K562 (cell line): ENCODE data around the gene SGPL1. TPM values are rescaled to one million over a fixed set of nuclear protein-coding genes. Genes with fewer than 3 reads are reported as not detected.
"Not testable (repeated sequence)": the region's sequence is repeated elsewhere in the genome, so short reads cannot be mapped to it uniquely, and the experiment has no call there.

Experiments used
- ATAC-seq: fragments of 200-7000 bp; cut with Tn5 transposase; 3 replicates; pipeline ENCODE4 v1.9.1; 2020; ENCODE audit warnings: moderate library complexity
- BruUV-seq: library from RNA; stranded (reverse); fragments of 400-500 nt; replicated peaks from 2 replicates; lab custom pipeline; 2021; lab: Mats Ljungman, UMichigan
- CTCF ChIA-PET: fragments of 300-600 bp; formaldehyde crosslinking; extraction: SDS; loops from one replicate; lab custom pipeline; 2021; ENCODE audit warnings: low intra/inter-chr PET ratio; lab: Yijun Ruan, JAX
- POLR2A ChIA-PET: fragments of 300-600, 350-650 bp; sonication (Branson Sonifier 250); formaldehyde crosslinking; extraction: SDS; loops from one replicate; lab custom pipeline; 2021; ENCODE audit warnings: antibody characterized with exemption, inconsistent platforms; lab: Yijun Ruan, JAX
- DNase-seq, 4 experiments: peaks; one replicate each; pipeline versions ENCODE4 v3.0.0 to v3.0.0-alpha.2; 2011 to 2018; ENCODE audit warnings: low spot score in 3 of 4, mixed read lengths in 3 of 4; ENCODE audit errors: extremely low read depth in 1 of 4
- FAIRE-seq: peaks from 2 replicates; lab custom pipeline; 2011; peaks lifted over from hg19 to GRCh38; lab: Jason Lieb, UNC
- H2AFZ ChIP-seq: 2 replicates; pipeline ENCODE4 v1.6.0; 2011; ENCODE audit warnings: low read depth, low read length, control low read depth, inconsistent platforms
- H3K27ac ChIP-seq: fragments of 200-600 bp; 3 replicates; pipeline ENCODE4 v1.8.0; 2011; ENCODE audit warnings: low read depth, mild to moderate bottlenecking, control low read depth, inconsistent platforms, low read length, moderate library complexity, mixed read lengths; ENCODE audit errors: extremely low read depth
- H3K27me3 ChIP-seq, 2 experiments: fragments of 300-600 bp in 1 of 2; 2 replicates in 1 of 2; 3 replicates in 1 of 2; pipeline versions ENCODE4 v1.6.0 to v1.8.0; 2011; ENCODE audit warnings: inconsistent platforms in 2 of 2, low read length in 2 of 2, mild to moderate bottlenecking in 1 of 2, mixed read lengths in 1 of 2, moderate library complexity in 1 of 2; ENCODE audit not compliant: control insufficient read depth in 2 of 2, insufficient read depth in 2 of 2
- H3K36me3 ChIP-seq: fragments of 300-600 bp; 3 replicates; pipeline ENCODE4 v1.8.0; 2011; ENCODE audit warnings: mild to moderate bottlenecking, low read length, inconsistent platforms; ENCODE audit not compliant: control insufficient read depth, insufficient read depth
- H3K4me1 ChIP-seq, 2 experiments: fragments of 200-600 bp in 1 of 2; replicated peaks in 1 of 2; 2 replicates in 1 of 2; 3 replicates in 1 of 2; pipeline versions ENCODE4 v1.5.1 to v1.8.0; 2011; ENCODE audit warnings: inconsistent platforms in 2 of 2, low read length in 2 of 2, mild to moderate bottlenecking in 1 of 2, mixed read lengths in 1 of 2, moderate library complexity in 1 of 2; ENCODE audit not compliant: control insufficient read depth in 2 of 2, insufficient read depth in 2 of 2
- H3K4me2 ChIP-seq: 2 replicates; pipeline ENCODE4 v1.6.1; 2011; ENCODE audit warnings: low read length, control low read depth, inconsistent platforms, mixed read lengths; ENCODE audit not compliant: insufficient read depth
- H3K4me3 ChIP-seq: fragments of 200-600 bp; sonication (generic), shearing (Covaris generic); 2 replicates; pipeline ENCODE4 v1.5.1; 2016; ENCODE audit warnings: control low read depth, inconsistent platforms
- H3K79me2 ChIP-seq: fragments of 200-600 bp; 3 replicates; pipeline ENCODE4 v1.8.0; 2011; ENCODE audit warnings: low read length, inconsistent platforms; ENCODE audit not compliant: control insufficient read depth, insufficient read depth
- H3K9ac ChIP-seq, 2 experiments: 2 replicates each; pipeline versions ENCODE4 v1.6.0 to v1.6.1; 2011; ENCODE audit warnings: low read depth in 2 of 2, low read length in 2 of 2, control low read depth in 1 of 2, inconsistent platforms in 1 of 2, mild to moderate bottlenecking in 1 of 2, mixed read lengths in 1 of 2; ENCODE audit not compliant: insufficient read depth in 1 of 2
- H3K9me1 ChIP-seq: one replicate; pipeline ENCODE4 v1.6.0; 2011; ENCODE audit warnings: inconsistent platforms, mild to moderate bottlenecking, low read length, moderate library complexity; ENCODE audit not compliant: control insufficient read depth, insufficient read depth
- H3K9me3 ChIP-seq: replicated peaks from 2 replicates; pipeline ENCODE4 v1.5.1; 2011; ENCODE audit warnings: low read depth, low read length, inconsistent platforms; ENCODE audit not compliant: control insufficient read depth, insufficient read depth
- H4K20me1 ChIP-seq: replicated peaks from 2 replicates; pipeline ENCODE4 v1.6.1; 2011; ENCODE audit warnings: low read length, inconsistent platforms, mixed read lengths; ENCODE audit not compliant: control insufficient read depth, insufficient read depth
- ASH1L ChIP-seq: fragments of 450-650 bp; IDR thresholded peaks from 2 replicates; pipeline ENCODE4 v1.6.1; 2018; ENCODE audit warnings: borderline replicate concordance, mild to moderate bottlenecking, low read depth; ENCODE audit not compliant: partially characterized antibody
- BCOR ChIP-seq: fragments of 450-650 bp; IDR thresholded peaks from 2 replicates; pipeline ENCODE4 v1.6.1; 2016
- HMBOX1 ChIP-seq: sonication (generic); IDR thresholded peaks from 2 replicates; pipeline ENCODE4 v1.6.1; 2016
- MCM2 ChIP-seq: fragments of 450-650 bp; IDR thresholded peaks from 2 replicates; pipeline ENCODE4 v1.6.1; 2017; ENCODE audit warnings: low read depth, mild to moderate bottlenecking
- PHF8 ChIP-seq: fragments of 200-600 bp; sonication (generic); IDR thresholded peaks from 2 replicates; pipeline ENCODE4 v1.6.1; 2012; ENCODE audit warnings: mixed run types, mild to moderate bottlenecking, inconsistent platforms, low read length, moderate library complexity, borderline replicate concordance
- RAD51 ChIP-seq: fragments of 450-650 bp; IDR thresholded peaks from 2 replicates; pipeline ENCODE4 v1.7.1; 2016; ENCODE audit warnings: low read depth, mild to moderate bottlenecking, borderline replicate concordance
- STAT6 ChIP-seq: sonication (generic); formaldehyde crosslinking; IDR thresholded peaks from 2 replicates; pipeline ENCODE4 v1.8.1; 2023; ENCODE audit warnings: mild to moderate bottlenecking, missing genetic modification reagents
- TCF15 ChIP-seq: fragments of 250-450 bp; sonication (Bioruptor Pico); IDR thresholded peaks from 2 replicates; pipeline ENCODE4 v1.8.0; 2022; ENCODE audit warnings: moderate library complexity, mild to moderate bottlenecking, inconsistent platforms
- VEZF1 ChIP-seq: fragments of 200-800 bp; sonication (Bioruptor generic); IDR thresholded peaks from 2 replicates; pipeline ENCODE4 v1.6.1; 2017; ENCODE audit warnings: missing genetic modification characterization, missing compliant biosample characterization
- ZC3H11A ChIP-seq: IDR thresholded peaks from 2 replicates; pipeline ENCODE4 v1.6.1; 2012; ENCODE audit warnings: low read depth, low read length, improper control_type of control experiment
- ZNF124 ChIP-seq: sonication (generic); formaldehyde crosslinking; IDR thresholded peaks from 2 replicates; pipeline ENCODE4 v1.8.1; 2022; ENCODE audit warnings: missing genetic modification reagents
- ZNF408 ChIP-seq: fragments of 250-450 bp; sonication (Bioruptor Pico); IDR thresholded peaks from 2 replicates; pipeline ENCODE4 v1.4.0; 2020; ENCODE audit warnings: low read depth, mild to moderate bottlenecking, moderate library complexity
- ZNF764 ChIP-seq: fragments of 250-450 bp; sonication (Bioruptor Pico); IDR thresholded peaks from 2 replicates; pipeline ENCODE4 v1.4.0; 2020; ENCODE audit warnings: low read depth, mild to moderate bottlenecking, moderate library complexity
- ZNF79 ChIP-seq: fragments of 250-450 bp; sonication (Bioruptor Pico); IDR thresholded peaks from 2 replicates; pipeline ENCODE4 v1.4.0; 2020; ENCODE audit warnings: low read depth, mild to moderate bottlenecking, moderate library complexity
- whole genome bisulfite sequencing: fragments of 100-300 bp; shearing (Covaris generic); methylation state at CpG from one replicate; pipeline ENCODE4 v1.1.6; 2016; ENCODE audit warnings: low coverage, mixed read lengths; ENCODE audit not compliant: insufficient coverage; ENCODE audit errors: missing lambda C conversion rate; 5-methylcytosine and 5-hydroxymethylcytosine counted together
- in situ Hi-C: fragments of 300-500 bp; cut with MboI; formaldehyde crosslinking; loops from 4 replicates; pipeline ENCODE4 v1.15.0; 2018; ENCODE audit warnings: inconsistent platforms, mixed read lengths
- intact Hi-C: fragments of 100-400 bp; cut with micrococcal nuclease; formaldehyde crosslinking; loops from 2 replicates; pipeline ENCODE4 v1.14.2; 2022
- polyA plus RNA-seq, 8 experiments: library from polyadenylated mRNA; depleted of rRNA in 4 of 8; stranded (reverse) in 5 of 8; unstranded in 3 of 8; fragments of >200 nt; fragmentation: Nextera tagmentation in 2 of 8; fragmentation: Illumina TruSeq in 1 of 8; extraction: Ambion mirVana in 2 of 8; extraction: Trizol in 1 of 8; gene quantifications; 2 replicates each; pipeline versions ENCODE4 v1.2.1 to v1.2.3, GENCODE V29; 2011 to 2014; ENCODE audit warnings: inconsistent platforms in 1 of 8, missing spikeins in 1 of 8
- total RNA-seq, 7 experiments: library from RNA; depleted of rRNA in 6 of 7; stranded (reverse); fragments of >200 nt in 6 of 7; fragmentation: Illumina TruSeq in 2 of 7; extraction: Trizol in 2 of 7; gene quantifications; 2 replicates each; pipeline versions ENCODE4 v1.2.1 to v1.2.3, GENCODE V29; 2011 to 2021; ENCODE audit warnings: low replicate concordance in 1 of 7

The SGPL1 gene
- total and polyA plus RNA-seq, 9 of the 15 experiments (the other 6 are each of a cell fraction or from before 2014, with no cell fraction given), result 6.0 to 18.0 (median 8.7) TPM

GRCh38 chr10:70815504-70816219, at the start of gene SGPL1 (continued):
- TF ChIP-seq ZNF408 (no peak), ZNF764 (CRISPR knock-in tag) (no peak), ZC3H11A (no peak), ASH1L (no peak), VEZF1 (CRISPR knock-in tag) (peak; percentile 85), STAT6 (CRISPR knock-in tag) (no peak; the same call in 1 of the 2 replicates), PHF8 (peak; percentile 69; the same call in 1 of the 2 replicates), TCF15 (CRISPR knock-in tag) (no peak), ZNF79 (no peak), MCM2 (no peak), BCOR (no peak), RAD51 (no peak), ZNF124 (no peak), HMBOX1 (no peak)
- TF ChIP-seq, all 486 proteins: peak for 91

- H4K20me1 ChIP-seq, DNase-seq, CTCF ChIA-PET, in situ Hi-C loops, ATAC-seq, H3K36me3 ChIP-seq, BruUV-seq, H2AFZ ChIP-seq, intact Hi-C loops, H3K27me3 ChIP-seq, FAIRE-seq, H3K9ac ChIP-seq, H3K4me2 ChIP-seq, H3K79me2 ChIP-seq, H3K4me1 ChIP-seq, H3K9me1 ChIP-seq, H3K27ac ChIP-seq, H3K4me3 ChIP-seq: not testable (repeated sequence)
- H3K9me3 ChIP-seq, result peaks cover 11% of the 10 kb centered on the region
- 27% methylated on average over 6 of the region's 6 CpGs for WGBS
- POLR2A ChIA-PET, result interaction anchor here (1.1 kb wide), 1 partner anchor 8 kb away, joined by 3 read pairs; no protein-coding TSS in a partner anchor
Measured at GRCh38 chr10:70768026-70768685, 47.6 kb upstream of the SGPL1 start.
